K562 (cell line): Measurements from ENCODE around the gene OR2B6. TPM values are rescaled to one million over a fixed set of nuclear protein-coding genes. Genes with fewer than 3 reads are reported as not detected.

Experiments
- ATAC-seq: fragments of 200-7000 bp; cut with Tn5 transposase; 3 replicates; pipeline ENCODE4 v1.9.1; 2020; ENCODE audit warnings: moderate library complexity
- BruUV-seq: library from RNA; stranded (reverse); fragments of 400-500 nt; replicated peaks from 2 replicates; lab custom pipeline; 2021; lab: Mats Ljungman, UMichigan
- CTCF ChIA-PET: fragments of 300-600 bp; formaldehyde crosslinking; extraction: SDS; loops from one replicate; lab custom pipeline; 2021; ENCODE audit warnings: low intra/inter-chr PET ratio; lab: Yijun Ruan, JAX
- POLR2A ChIA-PET: fragments of 300-600, 350-650 bp; sonication (Branson Sonifier 250); formaldehyde crosslinking; extraction: SDS; loops from one replicate; lab custom pipeline; 2021; ENCODE audit warnings: antibody characterized with exemption, inconsistent platforms; lab: Yijun Ruan, JAX
- DNase-seq, 4 experiments: peaks; one replicate each; pipeline versions ENCODE4 v3.0.0 to v3.0.0-alpha.2; 2011 to 2018; ENCODE audit warnings: low spot score in 3 of 4, mixed read lengths in 3 of 4; ENCODE audit errors: extremely low read depth in 1 of 4
- FAIRE-seq: peaks from 2 replicates; lab custom pipeline; 2011; peaks lifted over from hg19 to GRCh38; lab: Jason Lieb, UNC
- H2AFZ ChIP-seq: 2 replicates; pipeline ENCODE4 v1.6.0; 2011; ENCODE audit warnings: low read depth, low read length, control low read depth, inconsistent platforms
- H3K27ac ChIP-seq: fragments of 200-600 bp; 3 replicates; pipeline ENCODE4 v1.8.0; 2011; ENCODE audit warnings: low read depth, mild to moderate bottlenecking, control low read depth, inconsistent platforms, low read length, moderate library complexity, mixed read lengths; ENCODE audit errors: extremely low read depth
- H3K27me3 ChIP-seq, 2 experiments: fragments of 300-600 bp in 1 of 2; 2 replicates in 1 of 2; 3 replicates in 1 of 2; pipeline versions ENCODE4 v1.6.0 to v1.8.0; 2011; ENCODE audit warnings: inconsistent platforms in 2 of 2, low read length in 2 of 2, mild to moderate bottlenecking in 1 of 2, mixed read lengths in 1 of 2, moderate library complexity in 1 of 2; ENCODE audit not compliant: control insufficient read depth in 2 of 2, insufficient read depth in 2 of 2
- H3K36me3 ChIP-seq: fragments of 300-600 bp; 3 replicates; pipeline ENCODE4 v1.8.0; 2011; ENCODE audit warnings: mild to moderate bottlenecking, low read length, inconsistent platforms; ENCODE audit not compliant: control insufficient read depth, insufficient read depth
- H3K4me1 ChIP-seq, 2 experiments: fragments of 200-600 bp in 1 of 2; replicated peaks in 1 of 2; 2 replicates in 1 of 2; 3 replicates in 1 of 2; pipeline versions ENCODE4 v1.5.1 to v1.8.0; 2011; ENCODE audit warnings: inconsistent platforms in 2 of 2, low read length in 2 of 2, mild to moderate bottlenecking in 1 of 2, mixed read lengths in 1 of 2, moderate library complexity in 1 of 2; ENCODE audit not compliant: control insufficient read depth in 2 of 2, insufficient read depth in 2 of 2
- H3K4me2 ChIP-seq: 2 replicates; pipeline ENCODE4 v1.6.1; 2011; ENCODE audit warnings: low read length, control low read depth, inconsistent platforms, mixed read lengths; ENCODE audit not compliant: insufficient read depth
- H3K4me3 ChIP-seq: fragments of 200-600 bp; sonication (generic), shearing (Covaris generic); 2 replicates; pipeline ENCODE4 v1.5.1; 2016; ENCODE audit warnings: control low read depth, inconsistent platforms
- H3K79me2 ChIP-seq: fragments of 200-600 bp; 3 replicates; pipeline ENCODE4 v1.8.0; 2011; ENCODE audit warnings: low read length, inconsistent platforms; ENCODE audit not compliant: control insufficient read depth, insufficient read depth
- H3K9ac ChIP-seq, 2 experiments: 2 replicates each; pipeline versions ENCODE4 v1.6.0 to v1.6.1; 2011; ENCODE audit warnings: low read depth in 2 of 2, low read length in 2 of 2, control low read depth in 1 of 2, inconsistent platforms in 1 of 2, mild to moderate bottlenecking in 1 of 2, mixed read lengths in 1 of 2; ENCODE audit not compliant: insufficient read depth in 1 of 2
- H3K9me1 ChIP-seq: one replicate; pipeline ENCODE4 v1.6.0; 2011; ENCODE audit warnings: inconsistent platforms, mild to moderate bottlenecking, low read length, moderate library complexity; ENCODE audit not compliant: control insufficient read depth, insufficient read depth
- H3K9me3 ChIP-seq: replicated peaks from 2 replicates; pipeline ENCODE4 v1.5.1; 2011; ENCODE audit warnings: low read depth, low read length, inconsistent platforms; ENCODE audit not compliant: control insufficient read depth, insufficient read depth
- H4K20me1 ChIP-seq: replicated peaks from 2 replicates; pipeline ENCODE4 v1.6.1; 2011; ENCODE audit warnings: low read length, inconsistent platforms, mixed read lengths; ENCODE audit not compliant: control insufficient read depth, insufficient read depth
- ADNP ChIP-seq: fragments of 200-800 bp; sonication (Bioruptor generic); IDR thresholded peaks from 2 replicates; pipeline ENCODE4 v1.6.1; 2016; ENCODE audit warnings: missing genetic modification characterization, missing compliant biosample characterization
- BACH1 ChIP-seq: fragments of 200-800 bp; sonication (Bioruptor generic); IDR thresholded peaks from 2 replicates; pipeline ENCODE4 v1.6.1; 2016; ENCODE audit warnings: missing genetic modification characterization, missing compliant biosample characterization
- BCL6 ChIP-seq: fragments of 250-450 bp; sonication (Bioruptor Pico); IDR thresholded peaks from 2 replicates; pipeline ENCODE4 v1.4.0; 2020
- CEBPB ChIP-seq: fragments of 450-650 bp; IDR thresholded peaks from 2 replicates; pipeline ENCODE4 v1.6.1; 2016; ENCODE audit warnings: missing genetic modification characterization, missing compliant biosample characterization
- CTBP1 ChIP-seq: fragments of 450-650 bp; IDR thresholded peaks from 2 replicates; pipeline ENCODE4 v1.6.1; 2016; ENCODE audit warnings: borderline replicate concordance
- DPF2 ChIP-seq: fragments of 450-650 bp; IDR thresholded peaks from 2 replicates; pipeline ENCODE4 v1.6.1; 2016
- ELF1 ChIP-seq: fragments of 200-800 bp; sonication (Bioruptor generic); IDR thresholded peaks from 2 replicates; pipeline ENCODE4 v1.6.1; 2016; ENCODE audit warnings: missing genetic modification characterization, missing compliant biosample characterization
- GABPA ChIP-seq: fragments of 200-800 bp; sonication (Bioruptor generic); conservative IDR thresholded peaks from 2 replicates; pipeline ENCODE4 v1.6.1; 2016; ENCODE audit warnings: low read depth, missing genetic modification characterization, missing compliant biosample characterization
- HLTF ChIP-seq: fragments of 450-650 bp; IDR thresholded peaks from 2 replicates; pipeline ENCODE4 v1.6.1; 2016
- HMBOX1 ChIP-seq: sonication (generic); IDR thresholded peaks from 2 replicates; pipeline ENCODE4 v1.6.1; 2016
- MED1 ChIP-seq: sonication (generic); formaldehyde crosslinking; IDR thresholded peaks from 2 replicates; pipeline ENCODE4 v1.8.1; 2023; ENCODE audit warnings: missing genetic modification reagents, borderline replicate concordance
- MEIS2 ChIP-seq: fragments of 450-650 bp; IDR thresholded peaks from 2 replicates; pipeline ENCODE4 v1.6.1; 2014; ENCODE audit warnings: mild to moderate bottlenecking; ENCODE audit not compliant: partially characterized antibody
- NCOA4 ChIP-seq: fragments of 450-650 bp; IDR thresholded peaks from 2 replicates; pipeline ENCODE4 v1.6.1; 2018; ENCODE audit warnings: mild to moderate bottlenecking; ENCODE audit not compliant: partially characterized antibody
- RBM15 ChIP-seq: fragments of 200-400 bp; formaldehyde crosslinking; IDR thresholded peaks from 2 replicates; pipeline ENCODE4 v1.6.1; 2018; ENCODE audit warnings: mild to moderate bottlenecking, low read length, moderate library complexity; ENCODE audit not compliant: insufficient read depth
- SREBF1 ChIP-seq: fragments of 150-350 bp; IDR thresholded peaks from 2 replicates; pipeline ENCODE4 v1.6.1; 2014; ENCODE audit warnings: antibody characterized with exemption, low read depth, low read length, borderline replicate concordance
- STAG1 ChIP-seq: sonication (generic); formaldehyde crosslinking; IDR thresholded peaks from 2 replicates; pipeline ENCODE4 v1.5.0; 2020; ENCODE audit warnings: missing genetic modification reagents, borderline replicate concordance
- TFAP4 ChIP-seq: sonication (generic); formaldehyde crosslinking; IDR thresholded peaks from 2 replicates; pipeline ENCODE4 v1.8.0; 2022; ENCODE audit warnings: missing genetic modification reagents, mild to moderate bottlenecking, moderate library complexity, borderline replicate concordance
- XRCC3 ChIP-seq: fragments of 450-650 bp; IDR thresholded peaks from 2 replicates; pipeline ENCODE4 v1.6.1; 2017; ENCODE audit warnings: mild to moderate bottlenecking, moderate library complexity
- ZNF140 ChIP-seq: fragments of 250-450 bp; sonication (Bioruptor Pico); IDR thresholded peaks from 2 replicates; pipeline ENCODE4 v1.8.0; 2021; ENCODE audit warnings: moderate library complexity, mild to moderate bottlenecking, inconsistent platforms
- ZNF395 ChIP-seq: fragments of 200-800 bp; sonication (Bioruptor generic); IDR thresholded peaks from 2 replicates; pipeline ENCODE4 v1.6.1; 2017; ENCODE audit warnings: missing genetic modification characterization, missing compliant biosample characterization
- WGBS: fragments of 100-300 bp; shearing (Covaris generic); methylation state at CpG from one replicate; pipeline ENCODE4 v1.1.6; 2016; ENCODE audit warnings: low coverage, mixed read lengths; ENCODE audit not compliant: insufficient coverage; ENCODE audit errors: missing lambda C conversion rate; 5-methylcytosine and 5-hydroxymethylcytosine counted together
- in situ Hi-C: fragments of 300-500 bp; cut with MboI; formaldehyde crosslinking; loops from 4 replicates; pipeline ENCODE4 v1.15.0; 2018; ENCODE audit warnings: inconsistent platforms, mixed read lengths
- intact Hi-C: fragments of 100-400 bp; cut with micrococcal nuclease; formaldehyde crosslinking; loops from 2 replicates; pipeline ENCODE4 v1.14.2; 2022
- polyA plus RNA-seq, 8 experiments: library from polyadenylated mRNA; depleted of rRNA in 4 of 8; stranded (reverse) in 5 of 8; unstranded in 3 of 8; fragments of >200 nt; fragmentation: Nextera tagmentation in 2 of 8; fragmentation: Illumina TruSeq in 1 of 8; extraction: Ambion mirVana in 2 of 8; extraction: Trizol in 1 of 8; gene quantifications; 2 replicates each; pipeline versions ENCODE4 v1.2.1 to v1.2.3, GENCODE V29; 2011 to 2014; ENCODE audit warnings: inconsistent platforms in 1 of 8, missing spikeins in 1 of 8
- total RNA-seq, 7 experiments: library from RNA; depleted of rRNA in 6 of 7; stranded (reverse); fragments of >200 nt in 6 of 7; fragmentation: Illumina TruSeq in 2 of 7; extraction: Trizol in 2 of 7; gene quantifications; 2 replicates each; pipeline versions ENCODE4 v1.2.1 to v1.2.3, GENCODE V29; 2011 to 2021; ENCODE audit warnings: low replicate concordance in 1 of 7

OR2B6 gene
- total and polyA plus RNA-seq, 9 of the 15 experiments (the other 6 are each of a cell fraction or from before 2014, with no cell fraction given), result 1.9 to 18.7 (median 4.4) TPM

- intact Hi-C loops, result no loop called here
- H3K27me3 ChIP-seq, result no peaks in the 10 kb centered on the region
- peaks cover 8 to 21% of the 10 kb centered on the region in 2 experiments for H3K4me1 ChIP-seq
- DNase-seq (peak in 1 of 4 experiments; percentile 23), FAIRE-seq (peak; percentile 23), ATAC-seq (no peak)
- no peaks in the 10 kb centered on the region for H3K9me3 ChIP-seq
- in situ Hi-C loops, result no loop called here
- H3K9ac ChIP-seq, result no peak overlapping the region
- H3K4me3 ChIP-seq, result no peak overlapping the region
- no peaks in the 10 kb centered on the region for H3K36me3 ChIP-seq
- POLR2A ChIA-PET, result interaction anchor here (0.6 kb wide), 1 partner anchor 362 kb away, joined by 3 read pairs; no protein-coding TSS in a partner anchor
- 39% methylated on average over 5 of the region's 5 CpGs for WGBS
- H2AFZ ChIP-seq, result peak overlapping the region; percentile 69
- H4K20me1 ChIP-seq, result no peaks in the 10 kb centered on the region
- CTCF ChIA-PET, result no interaction called here
- H3K79me2 ChIP-seq, result no peaks in the 10 kb centered on the region
- H3K4me2 ChIP-seq, result no peak overlapping the region; the same call in 1 of the 2 replicates
- peak overlapping the region; percentile 19; the same call in 1 of the 3 replicates for H3K27ac ChIP-seq
- BruUV-seq, result no TSS peak
- H3K9me1 ChIP-seq, result no peaks in the 10 kb centered on the region
- TF ChIP-seq ZNF395 (CRISPR knock-in tag), result peak; percentile 61; the same call in 1 of the 2 replicates
- TF ChIP-seq GABPA (tag), result peak; percentile 24; the same call in 1 of the 2 replicates
- TF ChIP-seq HLTF, result no peak
- TF ChIP-seq CEBPB, result no peak
- TF ChIP-seq BCL6 (CRISPR knock-in tag), result no peak
- 0 out of 2 replicates have a peak, but pooled peaks have one; percentile 40 for TF ChIP-seq ELF1 (tag)
- TF ChIP-seq NCOA4, result no peak
- peak; percentile 82 for TF ChIP-seq MEIS2
- TF ChIP-seq RBM15, result no peak
- TF ChIP-seq STAG1 (CRISPR knock-in tag), result no peak
- TF ChIP-seq HMBOX1, result peak; percentile 89
- peak; percentile 57; the same call in 1 of the 2 replicates for TF ChIP-seq BACH1
- no peak for TF ChIP-seq MED1 (CRISPR knock-in tag)
- TF ChIP-seq TFAP4 (CRISPR knock-in tag), result no peak
- no peak for TF ChIP-seq SREBF1
- TF ChIP-seq CTBP1, result no peak
- no peak for TF ChIP-seq ZNF140 (CRISPR knock-in tag)
- peak; percentile 9; the same call in 1 of the 2 replicates for TF ChIP-seq DPF2
- no peak for TF ChIP-seq XRCC3
- TF ChIP-seq ADNP (tag), result no peak
Measured at GRCh38 chr6:28004350-28005151, 47.5 kb downstream of the OR2B6 start.
